Hepatocyte (in vitro differentiated cells): Measurements from ENCODE around the gene PTCD3. TPM values are rescaled to one million over a fixed set of nuclear protein-coding genes. Genes with fewer than 3 reads are reported as not detected.

Source experiments
- DNase-seq: peaks from one replicate; pipeline ENCODE4 v3.0.0-alpha.2; 2016; ENCODE audit warnings: low spot score
- H2AFZ ChIP-seq: fragments of 200-600 bp; sonication (generic); 2 replicates; pipeline ENCODE4 v1.6.0; 2016; ENCODE audit warnings: antibody characterized with exemption, mild to moderate bottlenecking
- H3K27ac ChIP-seq: fragments of 200-600 bp; sonication (generic); 2 replicates; pipeline ENCODE4 v1.5.1; 2016; ENCODE audit warnings: mild to moderate bottlenecking
- H3K27me3 ChIP-seq: fragments of 200-600 bp; sonication (generic); 2 replicates; pipeline ENCODE4 v1.6.1; 2016
- H3K36me3 ChIP-seq: fragments of 200-600 bp; sonication (generic); replicated peaks from 2 replicates; pipeline ENCODE4 v1.5.1; 2016; ENCODE audit warnings: low read depth; ENCODE audit not compliant: insufficient read depth
- H3K4me1 ChIP-seq: fragments of 200-600 bp; sonication (generic); 2 replicates; pipeline ENCODE4 v1.5.1; 2016; ENCODE audit warnings: mild to moderate bottlenecking, moderate library complexity; ENCODE audit not compliant: insufficient read depth
- H3K4me2 ChIP-seq: fragments of 200-600 bp; sonication (generic); 2 replicates; pipeline ENCODE4 v1.6.0; 2016
- H3K4me3 ChIP-seq: fragments of 200-600 bp; sonication (generic); 2 replicates; pipeline ENCODE4 v1.5.1; 2016; ENCODE audit warnings: mild to moderate bottlenecking
- H3K79me2 ChIP-seq: fragments of 200-600 bp; sonication (generic); 2 replicates; pipeline ENCODE4 v1.6.0; 2017; ENCODE audit warnings: mild to moderate bottlenecking
- H3K9me2 ChIP-seq: fragments of 200-600 bp; sonication (generic); replicated peaks from 2 replicates; pipeline ENCODE4 v1.6.0; 2017; ENCODE audit warnings: mild to moderate bottlenecking; ENCODE audit not compliant: insufficient read depth
- H3K9me3 ChIP-seq: fragments of 200-600 bp; sonication (generic); 2 replicates; pipeline ENCODE4 v1.5.1; 2016; ENCODE audit warnings: low read depth, mild to moderate bottlenecking
- H4K20me1 ChIP-seq: fragments of 200-600 bp; sonication (generic); 2 replicates; pipeline ENCODE4 v1.6.0; 2016; ENCODE audit warnings: mild to moderate bottlenecking; ENCODE audit not compliant: insufficient read depth, poor library complexity, severe bottlenecking
- CTCF ChIP-seq: fragments of 200-600 bp; sonication (generic); IDR thresholded peaks from 2 replicates; pipeline ENCODE4 v1.5.1; 2016; ENCODE audit warnings: antibody characterized with exemption, mild to moderate bottlenecking; ENCODE audit not compliant: poor library complexity
- EZH2 ChIP-seq: fragments of 200-600 bp; sonication (generic); IDR thresholded peaks from 2 replicates; pipeline ENCODE4 v1.6.1; 2016; ENCODE audit warnings: antibody characterized with exemption, mild to moderate bottlenecking, borderline replicate concordance
- EZH2phosphoT487 ChIP-seq: fragments of 200-600 bp; sonication (generic); IDR thresholded peaks from one replicate; pipeline ENCODE4 v1.6.1; 2018; ENCODE audit warnings: antibody characterized with exemption, mild to moderate bottlenecking, low read depth, moderate library complexity; ENCODE audit not compliant: unreplicated experiment, severe bottlenecking
- WGBS: methylation state at CpG from one replicate; pipeline ENCODE4 v1.1.6; 2016; ENCODE audit warnings: low lambda C conversion rate; ENCODE audit errors: missing lambda C conversion rate; 5-methylcytosine and 5-hydroxymethylcytosine counted together
- polyA plus RNA-seq: library from polyadenylated mRNA; unstranded; fragments of >200 nt; fragmentation: Nextera tagmentation; extraction: Ambion mirVana; gene quantifications from 2 replicates; pipeline ENCODE4 v1.2.1, GENCODE V29; 2016
- total RNA-seq: library from RNA; depleted of rRNA; stranded (reverse); fragments of >200 nt; gene quantifications from 2 replicates; pipeline ENCODE4 v1.2.3, GENCODE V29; 2014

Gene PTCD3
- total RNA-seq (78.6 and 92.1 TPM in 2 replicates), polyA plus RNA-seq (54.2 and 59.2 TPM in 2 replicates)

- Histone ChIP-seq H3K9me2 (no peaks in the 10 kb centered on the region), H4K20me1 (peaks cover 10% of the 10 kb centered on the region), H2AFZ (peak within 1 kb of the TSS; percentile 64), H3K4me1 (peaks cover 19% of the 10 kb centered on the region), H3K4me3 (peak within 1 kb of the TSS; percentile 64), H3K36me3 (no peaks in the 10 kb centered on the region), H3K4me2 (peak within 1 kb of the TSS; percentile 93), H3K79me2 (peaks cover 84% of the 10 kb centered on the region), H3K27me3 (no peaks in the 10 kb centered on the region), H3K9me3 (no peaks in the 10 kb centered on the region), H3K27ac (peak within 1 kb of the TSS; percentile 79)
- 1% methylated on average over 44 of the region's 44 CpGs for WGBS
- peak; percentile 97 for DNase-seq
- TF ChIP-seq EZH2 = no peak
Measured at GRCh38 chr2:86105969-86106945, at the start of gene PTCD3. TSS of gene PTCD3 (plus strand) at chr2:86106235. CDS start at chr2:86106248, 13 bp downstream.

GRCh38 chr2:86056590-86057331 lies 49.3 kb upstream of the PTCD3 start:
- WGBS = 96% methylated on average over 4 of the region's 4 CpGs
- H3K9me3 ChIP-seq = no peaks in the 10 kb centered on the region

GRCh38 chr2:86062043-86062442 lies 44.0 kb upstream of the PTCD3 start:
- no peak overlapping the region for H3K4me2 ChIP-seq

More at GRCh38 chr2:86056590-86057331, 49.3 kb upstream of the PTCD3 start:
- Histone ChIP-seq H3K4me3 (no peak overlapping the region), H3K27ac (no peak overlapping the region), H3K27me3 (no peaks in the 10 kb centered on the region), H3K4me2 (no peak overlapping the region), H3K79me2 (no peaks in the 10 kb centered on the region), H4K20me1 (no peaks in the 10 kb centered on the region), H3K36me3 (no peaks in the 10 kb centered on the region), H3K4me1 (peaks cover 3% of the 10 kb centered on the region), H2AFZ (no peak overlapping the region), H3K9me2 (no peaks in the 10 kb centered on the region)
- TF ChIP-seq EZH2 (no peak), CTCF (no peak), EZH2phosphoT487 (no peak)
- DNase-seq = no peak

More at GRCh38 chr2:86062043-86062442, 44.0 kb upstream of the PTCD3 start:
- Histone ChIP-seq H3K27ac (peak overlapping the region; percentile 68), H3K27me3 (no peaks in the 10 kb centered on the region), H3K79me2 (no peaks in the 10 kb centered on the region), H3K9me3 (no peaks in the 10 kb centered on the region), H2AFZ (no peak overlapping the region), H4K20me1 (no peaks in the 10 kb centered on the region), H3K9me2 (no peaks in the 10 kb centered on the region), H3K4me1 (peaks cover 9% of the 10 kb centered on the region), H3K36me3 (no peaks in the 10 kb centered on the region), H3K4me3 (no peak overlapping the region)
- WGBS = 94% methylated on average over 2 of the region's 2 CpGs
- TF ChIP-seq CTCF (no peak), EZH2 (no peak), EZH2phosphoT487 (no peak)
- peak; percentile 42 for DNase-seq
